MM.1S (cell line): ENCODE results near the gene CCNF.

Experiments
- EZH2 ChIP-seq: fragments of 300-600 bp; sonication (generic); optimal IDR thresholded peaks from 2 replicates; pipeline ENCODE3; 2017; ENCODE audit warnings: low read depth, mild to moderate bottlenecking, antibody characterized with exemption, low read length, mixed read lengths
- TF ChIP-seq, protein P1 (sequence below): fragments of 300-600 bp; sonication (generic); IDR thresholded peaks from 2 replicates; pipeline ENCODE4 v1.5.1; 2016; ENCODE audit warnings: antibody characterized with exemption, low read length, mixed read lengths

- TF ChIP-seq, protein P1, sequence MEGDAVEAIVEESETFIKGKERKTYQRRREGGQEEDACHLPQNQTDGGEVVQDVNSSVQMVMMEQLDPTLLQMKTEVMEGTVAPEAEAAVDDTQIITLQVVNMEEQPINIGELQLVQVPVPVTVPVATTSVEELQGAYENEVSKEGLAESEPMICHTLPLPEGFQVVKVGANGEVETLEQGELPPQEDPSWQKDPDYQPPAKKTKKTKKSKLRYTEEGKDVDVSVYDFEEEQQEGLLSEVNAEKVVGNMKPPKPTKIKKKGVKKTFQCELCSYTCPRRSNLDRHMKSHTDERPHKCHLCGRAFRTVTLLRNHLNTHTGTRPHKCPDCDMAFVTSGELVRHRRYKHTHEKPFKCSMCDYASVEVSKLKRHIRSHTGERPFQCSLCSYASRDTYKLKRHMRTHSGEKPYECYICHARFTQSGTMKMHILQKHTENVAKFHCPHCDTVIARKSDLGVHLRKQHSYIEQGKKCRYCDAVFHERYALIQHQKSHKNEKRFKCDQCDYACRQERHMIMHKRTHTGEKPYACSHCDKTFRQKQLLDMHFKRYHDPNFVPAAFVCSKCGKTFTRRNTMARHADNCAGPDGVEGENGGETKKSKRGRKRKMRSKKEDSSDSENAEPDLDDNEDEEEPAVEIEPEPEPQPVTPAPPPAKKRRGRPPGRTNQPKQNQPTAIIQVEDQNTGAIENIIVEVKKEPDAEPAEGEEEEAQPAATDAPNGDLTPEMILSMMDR, result no peak
- TF ChIP-seq EZH2, result no peak
Measured at GRCh38 chr16:2471016-2471652, 41.9 kb downstream of the CCNF start, which contains the start of gene NTN3.
